IMR-90 (cell line): ENCODE data around the gene CMPK2. TPM values are rescaled to one million over a fixed set of nuclear protein-coding genes. Genes with fewer than 3 reads are reported as not detected.
"Not testable (repeated sequence)": the region's sequence is repeated elsewhere in the genome, so short reads cannot be mapped to it uniquely, and the experiment has no call there.

ENCODE experiments used
- ATAC-seq: fragments of 200-7000 bp; cut with Tn5 transposase; 2 replicates; pipeline ENCODE4 v1.9.1; 2020; ENCODE audit warnings: low read depth, mild to moderate bottlenecking, moderate library complexity
- BruUV-seq: library from RNA; stranded (reverse); fragments of 400-500 nt; replicated peaks from 2 replicates; lab custom pipeline; 2021; lab: Mats Ljungman, UMichigan
- CTCF ChIA-PET: fragments of 300-600 bp; formaldehyde crosslinking; extraction: SDS; loops from one replicate; lab custom pipeline; 2021; ENCODE audit warnings: antibody characterized with exemption; lab: Yijun Ruan, JAX
- POLR2A ChIA-PET: fragments of 300-600 bp; sonication (Branson Sonifier 250); formaldehyde crosslinking; loops from one replicate; lab custom pipeline; 2022; ENCODE audit warnings: antibody characterized with exemption; ENCODE audit not compliant: unreplicated experiment; lab: Charles Lee
- DNase-seq: peaks from one replicate; pipeline ENCODE4 v3.0.0; 2013
- H2AFZ ChIP-seq: replicated peaks from 2 replicates; pipeline ENCODE3; 2013; ENCODE audit warnings: low read length, mild to moderate bottlenecking; ENCODE audit not compliant: poor library complexity
- H2AK5ac ChIP-seq: 2 replicates; pipeline ENCODE4 v1.6.1; 2013; ENCODE audit warnings: low read depth, low read length, inconsistent platforms
- H2AK9ac ChIP-seq: replicated peaks from 2 replicates; pipeline ENCODE3; 2013; ENCODE audit warnings: mild to moderate bottlenecking, low read depth, low read length, moderate library complexity; ENCODE audit not compliant: poor library complexity
- H2BK120ac ChIP-seq: 2 replicates; pipeline ENCODE4 v1.6.1; 2013; ENCODE audit warnings: low read depth, low read length, inconsistent platforms
- H2BK15ac ChIP-seq: 3 replicates; pipeline ENCODE4 v1.6.1; 2013; ENCODE audit warnings: low read depth, low read length, inconsistent platforms
- H2BK20ac ChIP-seq: 2 replicates; pipeline ENCODE4 v1.6.1; 2013; ENCODE audit warnings: low read depth, mild to moderate bottlenecking, inconsistent platforms, low read length, moderate library complexity
- H2BK5ac ChIP-seq: 2 replicates; pipeline ENCODE4 v1.6.1; 2013; ENCODE audit warnings: mild to moderate bottlenecking, low read depth, low read length, inconsistent platforms; ENCODE audit not compliant: poor library complexity, severe bottlenecking
- H3K14ac ChIP-seq: replicated peaks from 2 replicates; pipeline ENCODE4 v1.6.1; 2013; ENCODE audit warnings: low read depth, low read length, inconsistent platforms
- H3K18ac ChIP-seq: 2 replicates; pipeline ENCODE4 v1.6.1; 2013; ENCODE audit warnings: low read depth, low read length, control low read depth
- H3K23ac ChIP-seq: 2 replicates; pipeline ENCODE4 v1.6.1; 2013; ENCODE audit warnings: low read depth, low read length, inconsistent platforms
- H3K27ac ChIP-seq: 2 replicates; pipeline ENCODE4 v1.5.1; 2013; ENCODE audit warnings: mild to moderate bottlenecking, control low read depth, low read length; ENCODE audit not compliant: insufficient read depth
- H3K27me3 ChIP-seq: 2 replicates; pipeline ENCODE4 v1.6.1; 2013; ENCODE audit warnings: low read length; ENCODE audit not compliant: control insufficient read depth, insufficient read depth
- H3K36me3 ChIP-seq: 2 replicates; pipeline ENCODE4 v1.6.1; 2013; ENCODE audit warnings: low read length, mixed read lengths; ENCODE audit not compliant: control insufficient read depth, insufficient read depth
- H3K4ac ChIP-seq: 2 replicates; pipeline ENCODE4 v1.6.1; 2013; ENCODE audit warnings: low read depth, low read length, inconsistent platforms
- H3K4me1 ChIP-seq: 2 replicates; pipeline ENCODE4 v1.6.1; 2013; ENCODE audit warnings: low read length, mixed read lengths; ENCODE audit not compliant: control insufficient read depth, insufficient read depth
- H3K4me2 ChIP-seq: 2 replicates; pipeline ENCODE4 v1.6.1; 2013; ENCODE audit warnings: low read depth, mild to moderate bottlenecking, control low read depth, low read length, moderate library complexity
- H3K4me3 ChIP-seq: 2 replicates; pipeline ENCODE4 v1.5.1; 2013; ENCODE audit warnings: low read depth, mild to moderate bottlenecking, control low read depth, low read length, moderate library complexity; ENCODE audit not compliant: insufficient read depth
- H3K56ac ChIP-seq: 2 replicates; pipeline ENCODE4 v1.6.1; 2013; ENCODE audit warnings: low read length, inconsistent platforms; ENCODE audit not compliant: insufficient read depth; ENCODE audit errors: extremely low read depth
- H3K79me1 ChIP-seq, 2 experiments: 2 replicates each; pipeline ENCODE4 v1.6.1; 2013; ENCODE audit warnings: low read length in 2 of 2, inconsistent platforms in 1 of 2, low read depth in 1 of 2
- H3K9ac ChIP-seq: 2 replicates; pipeline ENCODE4 v1.6.1; 2013; ENCODE audit warnings: low read depth, low read length, control low read depth
- H3K9me1 ChIP-seq: 2 replicates; pipeline ENCODE4 v1.6.1; 2013; ENCODE audit warnings: low read length, inconsistent platforms; ENCODE audit not compliant: insufficient read depth
- H3K9me3 ChIP-seq: 2 replicates; pipeline ENCODE4 v1.6.1; 2013; ENCODE audit warnings: low read length; ENCODE audit not compliant: control insufficient read depth, insufficient read depth
- H4K20me1 ChIP-seq: 2 replicates; pipeline ENCODE4 v1.6.1; 2013; ENCODE audit warnings: low read length, inconsistent platforms; ENCODE audit not compliant: insufficient read depth
- H4K5ac ChIP-seq: 2 replicates; pipeline ENCODE4 v1.6.1; 2013; ENCODE audit warnings: mild to moderate bottlenecking, low read depth, low read length, control low read depth
- H4K8ac ChIP-seq, 2 experiments: 2 replicates each; pipeline ENCODE4 v1.6.1; 2013; ENCODE audit warnings: low read depth in 2 of 2, low read length in 2 of 2, control low read depth in 1 of 2, inconsistent platforms in 1 of 2
- H4K91ac ChIP-seq: 2 replicates; pipeline ENCODE4 v1.6.1; 2013; ENCODE audit warnings: low read depth, low read length, inconsistent platforms; ENCODE audit not compliant: insufficient read depth
- WGBS, 2 experiments: methylation state at CpG; one replicate each; pipeline versions ENCODE4 v1.1.5 to v1.1.7; 2013; ENCODE audit warnings: missing lambda C conversion rate in 2 of 2; ENCODE audit not compliant: insufficient read length in 1 of 2; ENCODE audit errors: extremely low coverage in 2 of 2; 5-methylcytosine and 5-hydroxymethylcytosine counted together
- dilution Hi-C: fragments of 300-500 bp; cut with HindIII; formaldehyde crosslinking; loops from one replicate; pipeline ENCODE4 v1.14.3; 2018; ENCODE audit warnings: low sequenced_read_pairs; ENCODE audit not compliant: unreplicated experiment
- in situ Hi-C: fragments of 300-500 bp; cut with MboI; formaldehyde crosslinking; loops from 3 replicates; pipeline ENCODE4 v1.14.3; 2019; ENCODE audit warnings: low sequenced_read_pairs, inconsistent platforms, mixed read lengths
- intact Hi-C: fragments of 100-400 bp; cut with micrococcal nuclease; formaldehyde crosslinking; loops from 2 replicates; pipeline ENCODE4 v1.10.0; 2022
- polyA plus RNA-seq, 3 experiments: library from polyadenylated mRNA; depleted of rRNA; stranded (reverse); fragments of >200 nt; gene quantifications; 2 replicates each; pipeline ENCODE4 v1.2.3, GENCODE V29; 2012; ENCODE audit warnings: low replicate concordance in 1 of 3
- total RNA-seq: library from RNA; depleted of rRNA; stranded (reverse); fragments of >200 nt; gene quantifications from 2 replicates; pipeline ENCODE4 v1.2.3, GENCODE V29; 2012

CMPK2 gene
- total and polyA plus RNA-seq, 2 of the 4 experiments (the other 2 are of a cell fraction): 0.03 to 0.18 TPM

DNA sequence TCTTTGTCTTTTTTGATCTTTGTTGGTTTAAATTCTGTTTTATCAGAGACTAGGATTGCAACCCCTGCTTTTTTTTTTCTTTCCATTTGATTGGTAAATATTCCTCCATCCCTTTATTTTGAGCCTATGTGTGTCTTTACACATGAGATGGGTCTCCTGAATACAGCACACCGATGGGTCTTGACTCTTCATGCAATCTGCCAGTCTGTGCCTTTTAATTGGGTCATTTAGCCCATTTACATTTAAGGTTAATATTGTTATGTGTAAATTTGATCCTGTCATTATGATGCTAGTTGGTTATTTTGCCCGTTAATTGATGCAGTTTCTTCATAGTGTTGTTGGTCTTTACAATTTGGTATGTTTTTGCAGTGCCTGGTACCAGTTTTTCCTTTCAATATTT, 36.9 kb upstream of the CMPK2 start:
- H3K27ac ChIP-seq, H4K91ac ChIP-seq, H2AK5ac ChIP-seq, H2AFZ ChIP-seq, H3K18ac ChIP-seq, H2AK9ac ChIP-seq, intact Hi-C loops, H2BK120ac ChIP-seq, H3K9ac ChIP-seq, H3K4me3 ChIP-seq, H3K4ac ChIP-seq, H3K9me1 ChIP-seq, H3K36me3 ChIP-seq, H3K14ac ChIP-seq, H3K4me1 ChIP-seq, ATAC-seq, H4K8ac ChIP-seq, CTCF ChIA-PET, dilution Hi-C loops, H3K4me2 ChIP-seq, POLR2A ChIA-PET, BruUV-seq, H3K27me3 ChIP-seq, H3K23ac ChIP-seq, in situ Hi-C loops, H4K5ac ChIP-seq, H3K9me3 ChIP-seq, H3K56ac ChIP-seq, H2BK5ac ChIP-seq, H2BK15ac ChIP-seq, DNase-seq, H2BK20ac ChIP-seq, H4K20me1 ChIP-seq, H3K79me1 ChIP-seq: not testable (repeated sequence)
- WGBS, 2 experiments: no CpG with 5 or more reads among the region's 2 CpGs
